ENCODE results near the gene PHYHD1.

PHYHD1 gene

DNA sequence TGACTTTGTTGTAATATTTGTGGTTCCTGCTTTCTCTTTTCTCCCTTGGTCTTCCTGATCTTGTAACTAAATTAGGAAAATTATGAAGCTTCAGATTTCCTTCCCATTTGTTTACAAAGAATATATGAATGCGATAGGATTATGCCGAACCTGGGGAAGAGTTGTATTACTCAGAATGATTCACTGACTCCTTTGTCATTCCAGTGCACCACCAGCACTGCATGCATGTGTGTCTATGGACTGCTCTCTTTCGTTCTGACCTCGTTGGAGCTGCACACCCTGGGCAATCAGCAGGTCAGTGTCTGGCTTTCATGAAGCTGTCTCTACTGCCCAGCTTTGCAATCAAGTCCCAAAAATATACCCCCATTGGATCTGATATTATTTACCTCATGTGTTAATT, 52.2 kb downstream of the PHYHD1 start:
- DNase-seq (ENCODE audit: low spot score) = peak; percentile 69

DNA sequence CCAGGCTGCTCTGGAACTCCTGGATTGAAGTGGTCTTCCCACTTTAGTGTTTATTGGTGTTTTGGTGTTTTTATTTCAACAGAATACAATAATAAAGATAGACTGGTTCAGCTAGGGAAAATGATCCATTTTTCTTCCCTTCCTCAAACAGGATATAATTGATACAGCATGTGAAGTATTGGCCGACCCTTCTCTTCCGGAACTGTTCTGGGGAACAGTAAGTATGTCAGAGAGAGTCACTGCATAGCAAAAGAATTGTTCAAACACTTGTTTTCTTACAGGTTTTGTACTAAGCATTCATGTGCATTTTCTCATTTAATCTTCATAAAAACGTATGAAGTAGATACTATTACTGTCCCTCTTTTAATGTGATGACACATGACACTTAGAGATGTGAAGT, 58.3 kb downstream of the PHYHD1 start:
- DNase-seq (ENCODE audit: low spot score) = no peak

GRCh38 chr9:128983536-128983935, 62.8 kb downstream of the PHYHD1 start:
- DNase-seq (ENCODE audit: low spot score) = no peak

DNA sequence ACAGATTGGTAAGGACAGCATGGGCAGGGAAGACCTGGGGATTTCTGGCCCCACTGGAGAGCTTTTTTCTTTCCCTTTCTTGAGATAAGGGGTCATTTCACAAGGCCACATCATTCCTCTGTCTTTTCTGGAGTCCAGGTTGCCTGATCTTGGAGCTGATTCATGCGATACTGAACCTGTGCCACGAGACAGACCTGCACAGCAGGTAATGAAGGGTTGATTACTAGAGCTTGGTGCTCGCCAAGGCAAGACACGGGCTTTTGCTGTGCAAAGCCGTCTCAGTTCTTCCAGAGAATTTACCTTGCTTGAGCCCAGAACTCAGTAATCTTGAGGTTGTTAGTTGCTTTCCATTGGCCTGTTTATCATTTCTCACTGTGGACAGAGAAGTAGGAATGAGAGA, 65.9 kb downstream of the PHYHD1 start:
- DNase-seq (ENCODE audit: low spot score) = no peak

DNA sequence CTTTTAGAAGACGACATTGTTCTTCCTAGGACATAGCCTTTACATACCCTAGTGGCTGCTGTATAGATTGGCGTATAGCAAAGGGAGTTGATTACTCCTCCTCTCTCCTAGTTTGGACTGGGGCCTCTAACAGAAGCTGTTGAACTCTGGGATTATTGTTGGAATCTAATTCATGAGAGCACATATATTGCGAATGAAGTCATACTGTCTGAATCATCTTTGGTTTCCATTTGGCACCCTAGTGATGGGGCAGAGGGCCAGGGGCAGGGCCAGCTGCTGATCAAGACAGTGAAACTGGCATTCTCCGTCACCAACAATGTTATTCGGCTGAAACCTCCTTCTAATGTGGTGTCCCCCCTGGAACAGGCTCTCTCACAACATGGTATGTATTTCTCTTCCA, 67.0 kb downstream of the PHYHD1 start:
- no peak for DNase-seq (ENCODE audit: low spot score)
